GM21447 (cell line): Measurements from ENCODE around the gene UNC5B.

ENCODE experiments used
- ATAC-seq: cut with Tn5 transposase; IDR thresholded peaks from one replicate; pipeline ENCODE4 v1.9.1; 2021; ENCODE audit not compliant: unreplicated experiment

The UNC5B gene

GRCh38 chr10:71222601-71223346 is 10.4 kb downstream of the UNC5B start:
- no peak for ATAC-seq

- no peak for ATAC-seq
These were observed 11.1 kb downstream of the UNC5B start for GRCh38 chr10:71223347-71224058.

GRCh38 chr10:71225291-71226058 is 13.1 kb downstream of the UNC5B start:
- no peak for ATAC-seq

- ATAC-seq = no peak
These were observed 16.7 kb downstream of the UNC5B start for GRCh38 chr10:71228875-71229675.

- ATAC-seq = no peak
These were observed 17.6 kb downstream of the UNC5B start for GRCh38 chr10:71229726-71230655.

GRCh38 chr10:71230656-71231025 is 18.3 kb downstream of the UNC5B start:
- no peak for ATAC-seq

GRCh38 chr10:71231206-71231605 is 18.8 kb downstream of the UNC5B start:
- no peak for ATAC-seq

GRCh38 chr10:71232089-71232998 is 20.0 kb downstream of the UNC5B start:
- no peak for ATAC-seq

- ATAC-seq = no peak
These were observed 21.1 kb downstream of the UNC5B start for GRCh38 chr10:71233482-71233892.

GRCh38 chr10:71234004-71234894 is 21.9 kb downstream of the UNC5B start:
- ATAC-seq = no peak

GRCh38 chr10:71234970-71235685 is 22.8 kb downstream of the UNC5B start:
- ATAC-seq = no peak

GRCh38 chr10:71235808-71236207 is 23.4 kb downstream of the UNC5B start:
- no peak for ATAC-seq

- ATAC-seq = no peak
These were observed 23.9 kb downstream of the UNC5B start for GRCh38 chr10:71236286-71236685.

GRCh38 chr10:71236822-71237682 is 24.7 kb downstream of the UNC5B start:
- no peak for ATAC-seq

GRCh38 chr10:71237843-71238623 is 25.7 kb downstream of the UNC5B start:
- ATAC-seq = no peak

GRCh38 chr10:71238626-71239025 is 26.3 kb downstream of the UNC5B start:
- no peak for ATAC-seq
